ENCODE measurements around the gene ADSL.

GRCh38 chr22:40432625-40433024 is 86.3 kb downstream of the ADSL start:
- TF ChIP-seq CTCF (conservative IDR thresholded peaks at IDR 0.05; ENCODE audit: low read length) (no peak), EZH2phosphoT487 (IDR thresholded peaks at IDR 0.05; ENCODE audit: borderline replicate concordance, low read depth, low read length) (no peak)
